Tibial nerve (tissue), 4 donors: Measurements from ENCODE around the gene CLDN24. TPM values are rescaled to one million over a fixed set of nuclear protein-coding genes. Genes with fewer than 3 reads are reported as not detected.

ENCODE experiments used
- DNase-seq, 2 donors: peaks; one replicate each; pipeline ENCODE4 v3.0.0-alpha.2; 2019; ENCODE audit warnings: low spot score in 2 of 2
- H3K27ac ChIP-seq, 4 donors: fragments of 200-600 bp; sonication (generic) in 3 of 4; one replicate each; pipeline ENCODE4 v1.5.1; 2017 to 2019; ENCODE audit warnings: mild to moderate bottlenecking in 1 of 4
- H3K27me3 ChIP-seq, 2 donors: fragments of 200-600 bp; sonication (generic) in 1 of 2; one replicate each; pipeline versions ENCODE4 v1.5.1 to v1.6.0; 2017 to 2019
- H3K36me3 ChIP-seq, 3 donors: fragments of 200-600 bp; sonication (generic); one replicate each; pipeline ENCODE4 v1.5.1; 2018 to 2019
- H3K4me1 ChIP-seq, 4 donors: fragments of 200-600 bp; sonication (generic) in 3 of 4; one replicate each; pipeline ENCODE4 v1.5.1; 2017 to 2019
- H3K4me3 ChIP-seq, 4 donors: fragments of 200-600 bp; sonication (generic) in 3 of 4; one replicate each; pipeline ENCODE4 v1.5.1; 2017 to 2019; ENCODE audit warnings: mild to moderate bottlenecking in 1 of 4, moderate library complexity in 1 of 4
- H3K9me3 ChIP-seq, 4 donors: fragments of 200-600 bp; sonication (generic) in 3 of 4; one replicate each; pipeline ENCODE4 v1.5.1; 2017 to 2019
- CTCF ChIP-seq, 5 experiments: fragments of 200-600 bp in 3 of 5; fragments of 450-650 bp in 2 of 5; sonication (generic) in 3 of 5; IDR thresholded peaks; one replicate each; pipeline ENCODE4 v1.5.1; 2016 to 2019; ENCODE audit warnings: antibody characterized with exemption in 5 of 5, mild to moderate bottlenecking in 3 of 5, moderate library complexity in 2 of 5
- EP300 ChIP-seq, 2 donors: sonication (generic); formaldehyde crosslinking; IDR thresholded peaks; one replicate each; pipeline ENCODE4 v1.6.1; 2017; ENCODE audit warnings: antibody characterized with exemption in 2 of 2, mild to moderate bottlenecking in 1 of 2
- POLR2A ChIP-seq, 2 donors: fragments of 450-650 bp; IDR thresholded peaks; one replicate each; pipeline ENCODE4 v1.6.1; 2017; ENCODE audit warnings: antibody characterized with exemption in 2 of 2, mild to moderate bottlenecking in 2 of 2, moderate library complexity in 2 of 2
- WGBS, 2 donors: methylation state at CpG; one replicate each; pipeline ENCODE4 v1.1.5; 2018; 5-methylcytosine and 5-hydroxymethylcytosine counted together
- total RNA-seq, 4 donors: library from RNA; depleted of rRNA; stranded (reverse); fragments of >200 nt; gene quantifications; one replicate each; pipeline ENCODE4 v1.1.0, GENCODE V29; 2016

The CLDN24 gene
- total RNA-seq, 4 donors from 2014 or later, result not detected

GRCh38 chr4:183342541-183343533, 20.6 kb upstream of the CLDN24 start:
- H3K4me1 ChIP-seq, result peaks cover 0 to 11% (median 0%) of the 10 kb centered on the region in 4 donors
- no peaks in the 10 kb centered on the region for H3K36me3 ChIP-seq
- 22 to 30% methylated on average over 33 to 39 of the region's 40 CpGs for WGBS, 2 donors
- DNase-seq, result no peak
- H3K4me3 ChIP-seq, result peak overlapping the region in 1 of 4 donors; percentile 22
- H3K27ac ChIP-seq, result no peak overlapping the region
- H3K27me3 ChIP-seq, result no peaks in the 10 kb centered on the region
- no peaks in the 10 kb centered on the region for H3K9me3 ChIP-seq
- no peak for TF ChIP-seq CTCF (IDR thresholded peaks at IDR 0.05)
- no peak for TF ChIP-seq POLR2A (IDR thresholded peaks at IDR 0.05)
- no peak for TF ChIP-seq EP300 (IDR thresholded peaks at IDR 0.05)

GRCh38 chr4:183337833-183338232, 15.6 kb upstream of the CLDN24 start:
- H3K9me3 ChIP-seq, result no peaks in the 10 kb centered on the region
- H3K4me3 ChIP-seq, result no peak overlapping the region
- H3K27me3 ChIP-seq, result no peaks in the 10 kb centered on the region
- DNase-seq, result no peak
- H3K27ac ChIP-seq, result no peak overlapping the region
- H3K36me3 ChIP-seq, result no peaks in the 10 kb centered on the region
- H3K4me1 ChIP-seq, result peaks cover 0 to 11% (median 0%) of the 10 kb centered on the region in 4 donors
- TF ChIP-seq EP300 (IDR thresholded peaks at IDR 0.05) (no peak), POLR2A (IDR thresholded peaks at IDR 0.05) (no peak), CTCF (IDR thresholded peaks at IDR 0.05) (no peak)
- 65 to 66% methylated on average over 7 of the region's 7 CpGs for WGBS, 2 donors

GRCh38 chr4:183337349-183337748, 15.1 kb upstream of the CLDN24 start:
- Histone ChIP-seq H3K36me3 (no peaks in the 10 kb centered on the region), H3K4me1 (peaks cover 0 to 6% (median 0%) of the 10 kb centered on the region in 4 donors), H3K27me3 (no peaks in the 10 kb centered on the region), H3K4me3 (no peak overlapping the region), H3K27ac (no peak overlapping the region), H3K9me3 (no peaks in the 10 kb centered on the region)
- no peak for DNase-seq
- WGBS, 2 donors, result 64 to 73% methylated on average over 8 of the region's 9 CpGs
- no peak for TF ChIP-seq EP300 (IDR thresholded peaks at IDR 0.05)
- no peak for TF ChIP-seq POLR2A (IDR thresholded peaks at IDR 0.05)
- TF ChIP-seq CTCF (IDR thresholded peaks at IDR 0.05), result no peak

- Histone ChIP-seq H3K9me3 (no peaks in the 10 kb centered on the region), H3K27me3 (no peaks in the 10 kb centered on the region), H3K36me3 (no peaks in the 10 kb centered on the region), H3K27ac (no peak overlapping the region), H3K4me3 (no peak overlapping the region), H3K4me1 (peaks cover 0 to 5% (median 0%) of the 10 kb centered on the region in 4 donors)
- DNase-seq, result no peak
- no peak for TF ChIP-seq POLR2A (IDR thresholded peaks at IDR 0.05)
- no peak for TF ChIP-seq CTCF (IDR thresholded peaks at IDR 0.05)
- no peak for TF ChIP-seq EP300 (IDR thresholded peaks at IDR 0.05)
- 67% methylated on average over 3 of the region's 3 CpGs for WGBS, 2 donors
Observed at GRCh38 chr4:183335369-183335940, 13.2 kb upstream of the CLDN24 start.

GRCh38 chr4:183333983-183334382, 11.8 kb upstream of the CLDN24 start:
- TF ChIP-seq CTCF (IDR thresholded peaks at IDR 0.05) (no peak), POLR2A (IDR thresholded peaks at IDR 0.05) (no peak), EP300 (IDR thresholded peaks at IDR 0.05) (no peak)
- WGBS, 2 donors, result 87 to 90% methylated on average over 6 of the region's 6 CpGs
- no peak overlapping the region for H3K4me3 ChIP-seq
- DNase-seq, result no peak
- no peaks in the 10 kb centered on the region for H3K36me3 ChIP-seq
- no peaks in the 10 kb centered on the region for H3K27me3 ChIP-seq
- H3K4me1 ChIP-seq, result peaks cover 0 to 5% (median 0%) of the 10 kb centered on the region in 4 donors
- no peak overlapping the region for H3K27ac ChIP-seq
- peaks cover 0 to 6% (median 0%) of the 10 kb centered on the region in 4 donors for H3K9me3 ChIP-seq
